ENCODE measurements around the gene NACC2.

DNA sequence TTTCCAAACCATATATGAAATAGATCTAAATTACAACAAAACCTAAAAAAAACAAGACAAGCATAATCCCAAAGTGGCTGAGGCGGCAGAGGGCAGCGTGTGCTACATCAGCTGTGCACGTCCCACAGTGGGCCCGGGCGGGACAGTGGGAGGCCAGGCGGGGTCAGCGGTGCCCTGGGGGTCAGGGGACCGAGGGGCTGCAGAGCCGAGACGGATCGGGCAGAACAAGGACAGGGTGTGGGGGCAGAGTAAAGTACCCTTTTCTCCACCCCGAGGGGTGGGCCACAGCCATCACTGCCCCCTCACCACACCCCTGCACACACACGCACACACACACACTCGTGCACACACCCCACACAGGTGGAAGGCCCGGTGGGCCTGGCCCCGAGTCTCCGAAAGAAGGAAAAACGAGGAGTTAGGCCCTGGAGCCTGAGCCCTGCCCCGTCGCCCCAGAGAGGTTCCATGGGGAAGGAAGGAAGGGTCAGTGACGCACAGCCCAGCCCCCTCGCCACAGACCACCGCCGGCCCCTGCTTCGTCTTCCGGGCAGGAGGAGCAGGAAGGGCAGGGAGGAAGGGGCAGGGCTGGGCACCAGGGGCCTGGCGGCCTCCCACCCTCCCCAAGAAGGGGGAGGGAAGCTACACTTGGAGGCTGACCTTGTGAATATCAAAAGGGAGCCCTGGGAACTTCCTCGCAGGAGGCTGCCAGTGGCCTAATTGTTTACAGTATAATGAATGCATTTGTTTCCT is 84.3 kb downstream of the NACC2 start:
- TF ChIP-seq, protein P1, sequence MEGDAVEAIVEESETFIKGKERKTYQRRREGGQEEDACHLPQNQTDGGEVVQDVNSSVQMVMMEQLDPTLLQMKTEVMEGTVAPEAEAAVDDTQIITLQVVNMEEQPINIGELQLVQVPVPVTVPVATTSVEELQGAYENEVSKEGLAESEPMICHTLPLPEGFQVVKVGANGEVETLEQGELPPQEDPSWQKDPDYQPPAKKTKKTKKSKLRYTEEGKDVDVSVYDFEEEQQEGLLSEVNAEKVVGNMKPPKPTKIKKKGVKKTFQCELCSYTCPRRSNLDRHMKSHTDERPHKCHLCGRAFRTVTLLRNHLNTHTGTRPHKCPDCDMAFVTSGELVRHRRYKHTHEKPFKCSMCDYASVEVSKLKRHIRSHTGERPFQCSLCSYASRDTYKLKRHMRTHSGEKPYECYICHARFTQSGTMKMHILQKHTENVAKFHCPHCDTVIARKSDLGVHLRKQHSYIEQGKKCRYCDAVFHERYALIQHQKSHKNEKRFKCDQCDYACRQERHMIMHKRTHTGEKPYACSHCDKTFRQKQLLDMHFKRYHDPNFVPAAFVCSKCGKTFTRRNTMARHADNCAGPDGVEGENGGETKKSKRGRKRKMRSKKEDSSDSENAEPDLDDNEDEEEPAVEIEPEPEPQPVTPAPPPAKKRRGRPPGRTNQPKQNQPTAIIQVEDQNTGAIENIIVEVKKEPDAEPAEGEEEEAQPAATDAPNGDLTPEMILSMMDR (IDR thresholded peaks at IDR 0.05) = no peak
- TF ChIP-seq ZFX (IDR thresholded peaks at IDR 0.05; ENCODE audit: borderline replicate concordance) = no peak

All from 22Rv1 (cell line).